Measurements from ENCODE around the gene MEGF11. TPM values are rescaled to one million over a fixed set of nuclear protein-coding genes. Genes with fewer than 3 reads are reported as not detected.

Gene MEGF11
- polyA plus RNA-seq, 2 of the 4 experiments (the other 2 are of a cell fraction), result 0.25 to 0.31 TPM

DNA sequence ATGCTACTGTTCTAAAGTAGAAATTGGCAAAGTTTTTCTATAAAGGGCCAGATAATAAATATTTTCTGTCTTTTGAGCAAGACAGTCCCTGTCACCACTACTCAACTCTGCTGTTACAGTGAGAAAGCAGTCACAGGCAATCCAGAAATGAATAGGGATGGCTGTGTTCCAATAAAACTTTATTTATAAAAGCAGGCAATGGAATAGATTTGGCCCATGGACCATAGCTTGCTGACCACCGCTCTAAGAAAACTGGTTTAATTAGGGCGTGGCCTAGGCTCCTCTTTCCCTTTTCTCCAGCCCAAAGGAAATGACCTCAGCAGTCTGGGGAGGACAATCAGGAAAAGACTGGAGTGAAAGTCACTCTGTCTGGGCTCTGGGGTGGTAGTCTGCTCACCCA is 183.8 kb downstream of the MEGF11 start:
- DNase-seq (ENCODE audit: low read depth in 1 of 2, low spot score in 1 of 2) (no peak), ATAC-seq (no peak), FAIRE-seq (no peak)
- H3K4me3 ChIP-seq, result no peak overlapping the region
- no peak overlapping the region for H3K4me2 ChIP-seq
- no peaks in the 10 kb centered on the region for H3K9me3 ChIP-seq
- 55% methylated on average over 2 of the region's 2 CpGs for WGBS (ENCODE audit: missing lambda C conversion rate)
- POLR2A ChIA-PET, result no interaction called here
- CTCF ChIA-PET, result interaction anchor here (1.3 kb wide), 1 partner anchor 19 kb away, joined by 3 read pairs; no protein-coding TSS in a partner anchor
- no peaks in the 10 kb centered on the region for H3K4me1 ChIP-seq
- H3K27ac ChIP-seq, result no peak overlapping the region
- TF ChIP-seq MAZ (IDR thresholded peaks at IDR 0.05; ENCODE audit: borderline replicate concordance, low read depth, low read length), result no peak
- no peak for TF ChIP-seq ZSCAN20 (CRISPR knock-in tag; IDR thresholded peaks at IDR 0.05)
- no peak for TF ChIP-seq HEYL (CRISPR knock-in tag; IDR thresholded peaks at IDR 0.05)
- TF ChIP-seq, protein P1, sequence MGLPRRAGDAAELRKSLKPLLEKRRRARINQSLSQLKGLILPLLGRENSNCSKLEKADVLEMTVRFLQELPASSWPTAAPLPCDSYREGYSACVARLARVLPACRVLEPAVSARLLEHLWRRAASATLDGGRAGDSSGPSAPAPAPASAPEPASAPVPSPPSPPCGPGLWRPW (IDR thresholded peaks at IDR 0.05), result no peak
- no peak for TF ChIP-seq CBX8 (IDR thresholded peaks at IDR 0.05)
- TF ChIP-seq NR3C1 (IDR thresholded peaks at IDR 0.05), result no peak
- TF ChIP-seq HOXB5 (CRISPR knock-in tag; IDR thresholded peaks at IDR 0.05), result no peak
- TF ChIP-seq RAD21 (conservative IDR thresholded peaks at IDR 0.05 in 1 of 2, IDR thresholded peaks at IDR 0.05 in 1 of 2), result no peak
- TF ChIP-seq, protein P2, sequence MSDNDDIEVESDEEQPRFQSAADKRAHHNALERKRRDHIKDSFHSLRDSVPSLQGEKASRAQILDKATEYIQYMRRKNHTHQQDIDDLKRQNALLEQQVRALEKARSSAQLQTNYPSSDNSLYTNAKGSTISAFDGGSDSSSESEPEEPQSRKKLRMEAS (IDR thresholded peaks at IDR 0.05), result no peak
- TF ChIP-seq FOSL2 (IDR thresholded peaks at IDR 0.05), result no peak
- no peak for TF ChIP-seq FOSL2 (CRISPR knock-in tag; IDR thresholded peaks at IDR 0.05)
- TF ChIP-seq RCOR1 (IDR thresholded peaks at IDR 0.05; ENCODE audit: low read depth, low read length), result no peak

DNA sequence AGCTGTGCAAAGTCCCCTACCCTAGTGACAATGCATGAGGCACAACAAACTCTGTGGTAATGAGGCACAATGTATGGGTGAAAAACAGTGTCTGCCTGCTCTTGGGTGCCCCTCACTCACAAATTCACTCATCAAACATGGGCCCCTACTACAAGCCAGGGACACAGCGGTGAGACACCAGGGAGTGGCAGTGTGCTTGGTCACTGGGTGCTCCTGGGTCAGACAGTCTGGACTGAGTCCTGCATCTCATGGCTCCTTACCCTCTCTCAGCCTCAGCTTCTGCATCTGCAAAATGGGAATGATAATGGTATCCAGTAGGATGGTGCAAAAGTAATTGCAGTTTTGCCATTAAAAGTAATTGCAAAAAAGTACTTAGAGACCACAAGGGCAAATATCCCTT is 184.7 kb downstream of the MEGF11 start:
- no peak for TF ChIP-seq ZSCAN20 (CRISPR knock-in tag; IDR thresholded peaks at IDR 0.05)
- no peak for TF ChIP-seq CEBPB (IDR thresholded peaks at IDR 0.05)
- TF ChIP-seq RFX5 (IDR thresholded peaks at IDR 0.05), result no peak
- TF ChIP-seq ESRRA (IDR thresholded peaks at IDR 0.05; ENCODE audit: borderline replicate concordance, low read length), result no peak
- TF ChIP-seq MAZ (IDR thresholded peaks at IDR 0.05; ENCODE audit: borderline replicate concordance, low read depth, low read length), result no peak
- TF ChIP-seq, protein P2 (IDR thresholded peaks at IDR 0.05), result no peak
- TF ChIP-seq, protein P3, sequence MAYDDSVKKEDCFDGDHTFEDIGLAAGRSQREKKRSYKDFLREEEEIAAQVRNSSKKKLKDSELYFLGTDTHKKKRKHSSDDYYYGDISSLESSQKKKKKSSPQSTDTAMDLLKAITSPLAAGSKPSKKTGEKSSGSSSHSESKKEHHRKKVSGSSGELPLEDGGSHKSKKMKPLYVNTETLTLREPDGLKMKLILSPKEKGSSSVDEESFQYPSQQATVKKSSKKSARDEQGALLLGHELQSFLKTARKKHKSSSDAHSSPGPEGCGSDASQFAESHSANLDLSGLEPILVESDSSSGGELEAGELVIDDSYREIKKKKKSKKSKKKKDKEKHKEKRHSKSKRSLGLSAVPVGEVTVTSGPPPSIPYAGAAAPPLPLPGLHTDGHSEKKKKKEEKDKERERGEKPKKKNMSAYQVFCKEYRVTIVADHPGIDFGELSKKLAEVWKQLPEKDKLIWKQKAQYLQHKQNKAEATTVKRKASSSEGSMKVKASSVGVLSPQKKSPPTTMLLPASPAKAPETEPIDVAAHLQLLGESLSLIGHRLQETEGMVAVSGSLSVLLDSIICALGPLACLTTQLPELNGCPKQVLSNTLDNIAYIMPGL (CRISPR knock-in tag; IDR thresholded peaks at IDR 0.05; ENCODE audit: borderline replicate concordance), result no peak
- no peak for TF ChIP-seq CHD4 (IDR thresholded peaks at IDR 0.05; ENCODE audit: borderline replicate concordance)
- TF ChIP-seq, protein P4, sequence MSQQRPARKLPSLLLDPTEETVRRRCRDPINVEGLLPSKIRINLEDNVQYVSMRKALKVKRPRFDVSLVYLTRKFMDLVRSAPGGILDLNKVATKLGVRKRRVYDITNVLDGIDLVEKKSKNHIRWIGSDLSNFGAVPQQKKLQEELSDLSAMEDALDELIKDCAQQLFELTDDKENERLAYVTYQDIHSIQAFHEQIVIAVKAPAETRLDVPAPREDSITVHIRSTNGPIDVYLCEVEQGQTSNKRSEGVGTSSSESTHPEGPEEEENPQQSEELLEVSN (IDR thresholded peaks at IDR 0.05; ENCODE audit: borderline replicate concordance, low read depth), result no peak
- TF ChIP-seq, protein P5, sequence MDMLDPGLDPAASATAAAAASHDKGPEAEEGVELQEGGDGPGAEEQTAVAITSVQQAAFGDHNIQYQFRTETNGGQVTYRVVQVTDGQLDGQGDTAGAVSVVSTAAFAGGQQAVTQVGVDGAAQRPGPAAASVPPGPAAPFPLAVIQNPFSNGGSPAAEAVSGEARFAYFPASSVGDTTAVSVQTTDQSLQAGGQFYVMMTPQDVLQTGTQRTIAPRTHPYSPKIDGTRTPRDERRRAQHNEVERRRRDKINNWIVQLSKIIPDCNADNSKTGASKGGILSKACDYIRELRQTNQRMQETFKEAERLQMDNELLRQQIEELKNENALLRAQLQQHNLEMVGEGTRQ (IDR thresholded peaks at IDR 0.05), result no peak
- no peak for TF ChIP-seq CBX2 (IDR thresholded peaks at IDR 0.05; ENCODE audit: borderline replicate concordance, low read depth)
- no peak for TF ChIP-seq ZNF302 (CRISPR knock-in tag; IDR thresholded peaks at IDR 0.05)
- TF ChIP-seq FOXS1 (CRISPR knock-in tag; IDR thresholded peaks at IDR 0.05), result no peak
- TF ChIP-seq MAFK (IDR thresholded peaks at IDR 0.05; ENCODE audit: partially characterized antibody), result no peak
- no peak for TF ChIP-seq EP300 (IDR thresholded peaks at IDR 0.05)
- no peak for TF ChIP-seq ZFP36 (IDR thresholded peaks at IDR 0.05; ENCODE audit: borderline replicate concordance, partially characterized antibody)
- no peak for TF ChIP-seq MYC (IDR thresholded peaks at IDR 0.05; ENCODE audit: borderline replicate concordance, low read length)
- ChIA-PET CTCF (interaction anchor here (1.0 to 1.3 kb wide), 3 partner anchors 9 to 18 kb away, joined by 3 to 4 read pairs (median 3); no protein-coding TSS in a partner anchor), POLR2A (no interaction called here)
- no peak for DNase-seq (ENCODE audit: low read depth in 1 of 2, low spot score in 1 of 2)
- WGBS (ENCODE audit: missing lambda C conversion rate), result 73% methylated on average over 1 of the region's 1 CpG
- Histone ChIP-seq H3K4me1 (no peaks in the 10 kb centered on the region), H3K27ac (no peak overlapping the region), H3K9me3 (no peaks in the 10 kb centered on the region), H3K4me2 (no peak overlapping the region), H3K4me3 (no peak overlapping the region)
- no peak for FAIRE-seq
- ATAC-seq, result no peak
